OCI-M2 (cell line): ENCODE measurements around the gene IGFL2.
"Not testable (repeated sequence)": the region's sequence is repeated elsewhere in the genome, so short reads cannot be mapped to it uniquely, and the experiment has no call there.

Source experiments
- DNase-seq: peaks from one replicate; lab custom pipeline; 2025; ENCODE audit not compliant: unreplicated experiment; lab: John Stamatoyannopoulos, UW

Gene IGFL2

GRCh38 chr19:46186717-46187101 is 38.7 kb downstream of the IGFL2 start:
- DNase-seq: no peak

GRCh38 chr19:46189971-46190888 is 42.2 kb downstream of the IGFL2 start:
- no peak for DNase-seq

GRCh38 chr19:46191356-46191755 is 43.3 kb downstream of the IGFL2 start:
- DNase-seq: no peak

- no peak for DNase-seq
Measured at GRCh38 chr19:46191972-46192371, 43.9 kb downstream of the IGFL2 start.

- DNase-seq: not testable (repeated sequence)
Measured at GRCh38 chr19:46192626-46192991, 44.6 kb downstream of the IGFL2 start.

- peak; percentile 52 for DNase-seq
Measured at GRCh38 chr19:46192992-46193650, 45.1 kb downstream of the IGFL2 start.

GRCh38 chr19:46193678-46194077 is 45.6 kb downstream of the IGFL2 start:
- DNase-seq: no peak

GRCh38 chr19:46195104-46195503 is 47.1 kb downstream of the IGFL2 start:
- no peak for DNase-seq

GRCh38 chr19:46195919-46196318 is 47.9 kb downstream of the IGFL2 start:
- not testable (repeated sequence) for DNase-seq

GRCh38 chr19:46196410-46197124 is 48.5 kb downstream of the IGFL2 start:
- DNase-seq: no peak

GRCh38 chr19:46197314-46198070 is 49.5 kb downstream of the IGFL2 start:
- no peak for DNase-seq

- DNase-seq: no peak
Measured at GRCh38 chr19:46198756-46199155, 50.7 kb downstream of the IGFL2 start.

GRCh38 chr19:46201454-46202310 is 53.6 kb downstream of the IGFL2 start:
- no peak for DNase-seq

GRCh38 chr19:46202426-46202825 is 54.4 kb downstream of the IGFL2 start:
- DNase-seq: no peak

- DNase-seq: no peak
Measured at GRCh38 chr19:46202872-46203860, 55.1 kb downstream of the IGFL2 start.

- no peak for DNase-seq
Measured at GRCh38 chr19:46204008-46204407, 56.0 kb downstream of the IGFL2 start.

GRCh38 chr19:46205183-46205984 is 57.3 kb downstream of the IGFL2 start:
- DNase-seq: no peak

GRCh38 chr19:46206176-46206575 is 58.1 kb downstream of the IGFL2 start:
- no peak for DNase-seq
